ENCODE results near the gene MFN2. TPM values are rescaled to one million over a fixed set of nuclear protein-coding genes. Genes with fewer than 3 reads are reported as not detected.
"Not testable (repeated sequence)": the region's sequence is repeated elsewhere in the genome, so short reads cannot be mapped to it uniquely, and the experiment has no call there.

Gene MFN2
- total and polyA plus RNA-seq, 11 donors: 263 to 900 (median 625) TPM

DNA sequence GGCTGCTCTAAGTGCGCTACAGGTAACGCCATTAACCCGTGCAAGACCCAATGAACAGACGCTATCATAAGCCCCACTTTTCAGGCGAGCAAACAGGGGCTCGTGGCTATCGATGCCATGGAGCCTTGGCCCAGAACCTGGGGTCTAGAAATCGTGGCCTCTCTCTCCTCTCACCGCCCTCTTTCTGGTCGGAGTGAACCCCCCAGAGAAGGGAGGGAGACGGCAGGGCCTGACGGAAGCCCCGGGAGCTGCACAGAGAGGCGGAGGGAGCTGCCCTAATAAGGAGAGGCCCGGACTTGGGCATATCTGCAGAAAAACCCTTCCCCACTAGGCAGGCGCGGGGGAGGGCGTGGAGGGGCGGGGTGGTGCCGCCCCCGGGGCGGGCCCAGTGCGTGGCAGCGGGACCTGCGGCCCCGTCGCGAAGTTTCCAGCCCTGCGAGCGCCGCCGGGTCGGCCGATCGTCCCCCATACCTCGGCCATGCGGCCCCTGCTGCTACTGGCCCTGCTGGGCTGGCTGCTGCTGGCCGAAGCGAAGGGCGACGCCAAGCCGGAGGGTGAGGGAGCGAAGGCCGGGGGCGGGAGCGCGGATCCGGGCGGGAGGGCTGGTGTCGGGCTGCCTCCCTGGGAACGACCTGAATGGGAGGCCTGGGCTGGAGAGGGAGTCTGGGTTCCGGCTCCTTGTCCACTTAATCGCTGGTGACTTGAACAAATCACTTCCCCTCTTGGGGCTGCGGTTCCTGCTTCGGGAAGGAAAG lies 45.8 kb upstream of the MFN2 start, which contains the start of gene PLOD1:
TSS of gene PLOD1 (plus strand) at position 416 of the 755 bp plus-strand sequence. CDS start at position 479, 63 bp downstream.
- H3K4me3 ChIP-seq: peak within 1 kb of the TSS; percentile 27 to 92 (median 68)
- no peaks in the 10 kb centered on the region for H3K27me3 ChIP-seq
- H3K9me3 ChIP-seq: no peaks in the 10 kb centered on the region
- DNase-seq: peak; percentile 91 to 96 (median 91)
- H3K4me1 ChIP-seq: peaks cover 6 to 75% (median 58%) of the 10 kb centered on the region in 12 donors
- intact Hi-C loops (cut with DNase I): loop anchor here in 4 of 10 donors (2.0 to 5.0 kb wide), 4 partner anchors 26 to 44 kb away; no protein-coding TSS in a partner anchor
- ATAC-seq: peak; percentile 71 to 95 (median 88)
- H3K27ac ChIP-seq: peak within 1 kb of the TSS; percentile 77 to 94 (median 88)
- WGBS, 4 donors: 1 to 5% (median 2%) methylated on average over 13 to 55 of the region's 55 CpGs
- H3K36me3 ChIP-seq: peaks cover 0 to 14% (median 0%) of the 10 kb centered on the region in 9 donors
- TF ChIP-seq, protein P1, sequence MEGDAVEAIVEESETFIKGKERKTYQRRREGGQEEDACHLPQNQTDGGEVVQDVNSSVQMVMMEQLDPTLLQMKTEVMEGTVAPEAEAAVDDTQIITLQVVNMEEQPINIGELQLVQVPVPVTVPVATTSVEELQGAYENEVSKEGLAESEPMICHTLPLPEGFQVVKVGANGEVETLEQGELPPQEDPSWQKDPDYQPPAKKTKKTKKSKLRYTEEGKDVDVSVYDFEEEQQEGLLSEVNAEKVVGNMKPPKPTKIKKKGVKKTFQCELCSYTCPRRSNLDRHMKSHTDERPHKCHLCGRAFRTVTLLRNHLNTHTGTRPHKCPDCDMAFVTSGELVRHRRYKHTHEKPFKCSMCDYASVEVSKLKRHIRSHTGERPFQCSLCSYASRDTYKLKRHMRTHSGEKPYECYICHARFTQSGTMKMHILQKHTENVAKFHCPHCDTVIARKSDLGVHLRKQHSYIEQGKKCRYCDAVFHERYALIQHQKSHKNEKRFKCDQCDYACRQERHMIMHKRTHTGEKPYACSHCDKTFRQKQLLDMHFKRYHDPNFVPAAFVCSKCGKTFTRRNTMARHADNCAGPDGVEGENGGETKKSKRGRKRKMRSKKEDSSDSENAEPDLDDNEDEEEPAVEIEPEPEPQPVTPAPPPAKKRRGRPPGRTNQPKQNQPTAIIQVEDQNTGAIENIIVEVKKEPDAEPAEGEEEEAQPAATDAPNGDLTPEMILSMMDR (IDR thresholded peaks at IDR 0.05): no peak
- TF ChIP-seq POLR2A (IDR thresholded peaks at IDR 0.05): peak; percentile 20 to 88

DNA sequence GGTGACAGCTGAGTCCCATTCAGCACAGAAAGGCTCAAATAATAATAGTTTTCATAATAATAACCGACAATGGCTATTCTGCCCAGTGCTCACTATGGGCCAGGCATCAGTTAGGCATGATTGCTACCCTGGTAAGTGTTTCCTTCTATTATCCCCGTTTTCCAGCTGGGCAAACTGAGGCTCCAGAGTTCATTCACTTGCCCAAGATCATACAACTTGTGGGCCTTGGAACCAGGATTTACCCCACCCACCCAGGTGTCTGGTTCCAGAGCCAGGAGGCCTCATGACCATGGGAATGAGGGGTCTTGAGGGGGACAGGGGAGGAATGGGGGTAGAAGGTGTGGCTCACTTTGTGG lies 45.2 kb upstream of the MFN2 start:
- Histone ChIP-seq H3K36me3 (peaks cover 0 to 14% (median 0%) of the 10 kb centered on the region in 9 donors), H3K27me3 (no peaks in the 10 kb centered on the region), H3K4me1 (peaks cover under 1 to 75% (median 57%) of the 10 kb centered on the region in 12 donors), H3K9me3 (no peaks in the 10 kb centered on the region), H3K4me3 (peak overlapping the region; percentile 27 to 92 (median 68)), H3K27ac (peak overlapping the region; percentile 77 to 94 (median 88))
- intact Hi-C loops (cut with DNase I): loop anchor here in 4 of 10 donors (2.0 to 5.0 kb wide), 3 partner anchors 26 to 44 kb away; no protein-coding TSS in a partner anchor
- no peak for TF ChIP-seq POLR2A (IDR thresholded peaks at IDR 0.05)
- TF ChIP-seq, protein P1 (IDR thresholded peaks at IDR 0.05): no peak
- 11 to 19% (median 14%) methylated on average over 2 of the region's 2 CpGs for WGBS, 4 donors
- no peak for DNase-seq
- ATAC-seq: no peak

DNA sequence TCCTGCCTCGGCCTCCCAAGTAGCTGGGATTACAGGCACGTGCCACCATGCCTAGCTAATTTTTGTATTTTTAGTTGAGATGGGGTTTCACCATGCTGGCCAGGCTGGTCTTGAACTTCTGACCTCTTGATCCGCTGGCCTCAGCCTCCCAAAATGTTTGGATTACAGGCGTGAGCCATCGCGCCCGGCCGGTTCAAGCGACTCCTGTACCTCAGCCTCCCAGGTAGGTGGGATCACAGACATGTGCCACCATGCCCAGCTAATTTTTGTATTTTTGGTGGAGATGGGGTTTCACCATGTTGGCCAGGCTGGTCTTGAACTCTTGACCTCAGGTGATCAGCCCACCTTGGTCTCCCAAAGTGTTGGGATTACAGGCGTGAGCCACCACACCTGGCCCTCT lies 44.5 kb upstream of the MFN2 start:
- H3K27ac ChIP-seq: peak overlapping the region in 6 of 12 donors; percentile 82 to 93 (median 88)
- peak overlapping the region in 10 of 12 donors; percentile 63 to 92 (median 70) for H3K4me3 ChIP-seq
- DNase-seq, ATAC-seq, H3K27me3 ChIP-seq, H3K9me3 ChIP-seq: not testable (repeated sequence)
- WGBS, 4 donors: 91 to 95% (median 94%) methylated on average over 10 of the region's 10 CpGs
- intact Hi-C loops (cut with DNase I): loop anchor here in 4 of 10 donors (2.0 to 5.0 kb wide), 3 partner anchors 27 to 43 kb away; no protein-coding TSS in a partner anchor
- H3K36me3 ChIP-seq: peaks cover 0 to 14% (median 0%) of the 10 kb centered on the region in 9 donors
- peaks cover 0 to 75% (median 56%) of the 10 kb centered on the region in 12 donors for H3K4me1 ChIP-seq

DNA sequence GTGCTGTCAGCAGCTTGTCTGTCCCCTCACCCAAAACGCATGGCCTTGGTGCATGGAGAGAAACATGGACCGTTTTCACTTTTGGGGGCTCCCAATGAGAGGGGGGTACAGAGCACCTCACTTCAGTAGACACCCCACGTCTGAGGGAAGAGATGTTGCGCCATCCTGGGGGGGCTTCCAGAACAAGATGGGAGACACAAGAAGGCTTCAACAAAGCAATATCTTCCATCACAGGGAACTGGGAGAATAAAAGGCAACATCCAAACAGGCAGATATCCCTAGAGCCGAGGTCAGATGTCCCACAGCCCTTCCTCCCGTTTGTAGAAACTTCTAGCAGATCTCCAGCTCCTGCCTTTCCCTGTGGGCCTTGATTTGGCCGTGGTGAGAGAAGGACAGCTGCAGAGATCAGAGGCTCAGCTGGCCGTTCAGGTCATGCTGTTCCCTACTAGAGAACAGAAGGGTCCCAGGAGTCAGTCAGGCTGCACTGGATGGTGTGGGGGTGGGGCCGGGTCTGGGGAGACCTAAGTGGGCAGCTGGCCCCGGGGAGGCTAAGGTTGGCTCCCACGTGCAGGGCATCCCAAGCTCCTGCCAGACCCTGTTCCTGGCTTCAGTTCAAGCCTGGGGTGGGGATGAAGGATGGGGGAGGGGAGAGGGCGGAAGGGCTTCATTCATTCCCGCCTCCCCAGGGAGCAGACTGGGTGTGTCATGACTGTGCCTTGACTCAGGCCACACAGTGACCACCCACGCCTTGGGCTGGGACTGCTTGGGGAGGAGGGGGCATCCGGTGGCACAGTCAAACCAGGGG lies 41.3 kb upstream of the MFN2 start:
- WGBS, 4 donors: 38 to 52% (median 41%) methylated on average over 15 of the region's 15 CpGs
- DNase-seq: peak; percentile 73 to 93 (median 82)
- Histone ChIP-seq H3K27me3 (no peaks in the 10 kb centered on the region), H3K9me3 (no peaks in the 10 kb centered on the region), H3K27ac (peak overlapping the region; percentile 46 to 74 (median 68)), H3K4me1 (peaks cover 0 to 71% (median 55%) of the 10 kb centered on the region in 12 donors), H3K4me3 (peak overlapping the region in 3 of 12 donors; percentile 5 to 18 (median 11)), H3K36me3 (peaks cover 0 to 20% (median 0%) of the 10 kb centered on the region in 9 donors)
- TF ChIP-seq, protein P1 (IDR thresholded peaks at IDR 0.05): no peak
- no peak for TF ChIP-seq POLR2A (IDR thresholded peaks at IDR 0.05)
- peak; percentile 65 to 76 (median 70) for ATAC-seq
- intact Hi-C loops (cut with DNase I): loop anchor here in 1 of 10 donors (5.0 kb wide), 1 partner anchor 33 kb away; no protein-coding TSS in a partner anchor

DNA sequence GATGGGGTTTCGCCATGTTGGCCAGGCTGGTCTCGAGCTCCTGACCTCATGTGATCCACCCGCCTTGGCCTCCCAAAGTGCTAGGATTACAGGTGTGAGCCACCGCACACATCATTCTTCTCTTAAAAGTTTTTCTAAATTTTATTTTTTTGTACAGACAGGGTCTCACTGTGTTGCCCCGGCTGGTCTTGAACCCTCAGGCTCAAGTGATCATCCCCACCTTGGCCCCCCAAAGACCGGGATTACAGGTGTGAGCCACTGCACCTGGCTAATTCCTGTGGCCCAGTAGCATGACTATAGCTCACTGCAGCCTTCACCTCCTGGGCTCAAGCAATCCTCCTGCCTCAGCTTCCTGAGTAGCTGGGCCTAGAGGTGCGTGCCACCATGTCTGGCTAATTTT lies 40.5 kb upstream of the MFN2 start:
- H3K9me3 ChIP-seq, H3K27me3 ChIP-seq, DNase-seq, ATAC-seq, H3K4me3 ChIP-seq: not testable (repeated sequence)
- Histone ChIP-seq H3K27ac (peak overlapping the region in 10 of 12 donors; percentile 33 to 74 (median 68)), H3K36me3 (peaks cover 0 to 26% (median 3%) of the 10 kb centered on the region in 9 donors), H3K4me1 (peaks cover 0 to 71% (median 53%) of the 10 kb centered on the region in 12 donors)
- intact Hi-C loops (cut with DNase I): loop anchor here in 2 of 10 donors (5.0 kb wide), 2 partner anchors 33 to 38 kb away; no protein-coding TSS in a partner anchor
- WGBS, 4 donors: 94 to 99% (median 97%) methylated on average over 7 of the region's 7 CpGs

Measured in heart left ventricle (tissue), 16 donors.